PC-3 (cell line): Measurements from ENCODE around the gene TRMU.

Source experiments
- EZH2 ChIP-seq: fragments of 300-600 bp; sonication (generic); IDR thresholded peaks from one replicate; pipeline ENCODE4 v1.6.1; 2017; ENCODE audit warnings: antibody characterized with exemption, mild to moderate bottlenecking, low read length; ENCODE audit not compliant: unreplicated experiment
- TF ChIP-seq, protein P1 (sequence below): fragments of 300-600 bp; sonication (generic); conservative IDR thresholded peaks from 2 replicates; pipeline ENCODE4 v1.5.1; 2017; ENCODE audit warnings: antibody characterized with exemption, low read depth, mild to moderate bottlenecking, low read length

DNA sequence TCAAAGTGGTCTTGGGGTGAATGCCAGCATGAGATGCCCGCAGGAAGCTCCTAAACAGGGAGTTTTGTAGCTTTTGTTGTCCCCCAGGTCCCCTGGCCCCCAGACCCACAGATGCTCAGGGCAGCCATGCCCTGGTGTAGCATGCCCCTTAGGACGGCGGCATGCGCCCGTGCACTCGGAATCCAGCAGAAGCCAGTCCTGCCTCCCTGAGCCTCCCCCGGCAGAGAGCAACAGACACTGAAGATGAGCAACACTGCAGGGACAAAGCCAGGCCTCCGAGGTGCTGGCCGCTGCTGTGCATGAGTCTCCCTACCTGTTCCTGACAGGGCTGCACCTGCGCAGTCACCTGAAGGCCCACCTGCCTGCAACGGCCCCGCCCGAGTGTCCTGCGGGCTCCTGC lies 59.1 kb downstream of the TRMU start:
- TF ChIP-seq, protein P1, sequence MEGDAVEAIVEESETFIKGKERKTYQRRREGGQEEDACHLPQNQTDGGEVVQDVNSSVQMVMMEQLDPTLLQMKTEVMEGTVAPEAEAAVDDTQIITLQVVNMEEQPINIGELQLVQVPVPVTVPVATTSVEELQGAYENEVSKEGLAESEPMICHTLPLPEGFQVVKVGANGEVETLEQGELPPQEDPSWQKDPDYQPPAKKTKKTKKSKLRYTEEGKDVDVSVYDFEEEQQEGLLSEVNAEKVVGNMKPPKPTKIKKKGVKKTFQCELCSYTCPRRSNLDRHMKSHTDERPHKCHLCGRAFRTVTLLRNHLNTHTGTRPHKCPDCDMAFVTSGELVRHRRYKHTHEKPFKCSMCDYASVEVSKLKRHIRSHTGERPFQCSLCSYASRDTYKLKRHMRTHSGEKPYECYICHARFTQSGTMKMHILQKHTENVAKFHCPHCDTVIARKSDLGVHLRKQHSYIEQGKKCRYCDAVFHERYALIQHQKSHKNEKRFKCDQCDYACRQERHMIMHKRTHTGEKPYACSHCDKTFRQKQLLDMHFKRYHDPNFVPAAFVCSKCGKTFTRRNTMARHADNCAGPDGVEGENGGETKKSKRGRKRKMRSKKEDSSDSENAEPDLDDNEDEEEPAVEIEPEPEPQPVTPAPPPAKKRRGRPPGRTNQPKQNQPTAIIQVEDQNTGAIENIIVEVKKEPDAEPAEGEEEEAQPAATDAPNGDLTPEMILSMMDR = no peak
- no peak for TF ChIP-seq EZH2
